GM18505 (cell line): Measurements from ENCODE around the gene GAS7.
"Not testable (repeated sequence)": the region's sequence is repeated elsewhere in the genome, so short reads cannot be mapped to it uniquely, and the experiment has no call there.

Source experiments
- ATAC-seq: cut with Tn5 transposase; IDR thresholded peaks from one replicate; pipeline ENCODE4 v1.9.1; 2021; ENCODE audit not compliant: unreplicated experiment
- POLR2A ChIP-seq: IDR thresholded peaks from 4 replicates; pipeline ENCODE4 v1.6.1; 2011; ENCODE audit warnings: borderline replicate concordance; ENCODE audit not compliant: insufficient read depth, insufficient read length; ENCODE audit errors: extremely low read depth

The GAS7 gene

GRCh38 chr17:9925457-9925856 lies 272.9 kb downstream of the GAS7 start:
- no peak for ATAC-seq

GRCh38 chr17:9924735-9925191 lies 273.6 kb downstream of the GAS7 start:
- no peak for TF ChIP-seq POLR2A
- no peak for ATAC-seq

More at GRCh38 chr17:9925457-9925856, 272.9 kb downstream of the GAS7 start:
- TF ChIP-seq POLR2A, result no peak

- TF ChIP-seq POLR2A, result no peak
- no peak for ATAC-seq
Measured at GRCh38 chr17:9922012-9922848, 276.2 kb downstream of the GAS7 start.

GRCh38 chr17:9921216-9921615 lies 277.2 kb downstream of the GAS7 start:
- not testable (repeated sequence) for ATAC-seq

GRCh38 chr17:9918804-9919352 lies 279.5 kb downstream of the GAS7 start:
- ATAC-seq, result no peak
- no peak for TF ChIP-seq POLR2A

GRCh38 chr17:9918352-9918751 lies 280.1 kb downstream of the GAS7 start:
- ATAC-seq, result no peak

GRCh38 chr17:9917801-9918200 lies 280.6 kb downstream of the GAS7 start:
- TF ChIP-seq POLR2A, result no peak
- ATAC-seq, result no peak

More at GRCh38 chr17:9918352-9918751, 280.1 kb downstream of the GAS7 start:
- no peak for TF ChIP-seq POLR2A

GRCh38 chr17:9917131-9917530 lies 281.3 kb downstream of the GAS7 start:
- TF ChIP-seq POLR2A, result no peak
- ATAC-seq, result no peak

GRCh38 chr17:9916108-9916507 lies 282.3 kb downstream of the GAS7 start:
- TF ChIP-seq POLR2A, result no peak
- ATAC-seq, result no peak

GRCh38 chr17:9913476-9913875 lies 284.9 kb downstream of the GAS7 start:
- TF ChIP-seq POLR2A, result no peak

GRCh38 chr17:9912121-9913099 lies 286.0 kb downstream of the GAS7 start:
- ATAC-seq, result no peak
- TF ChIP-seq POLR2A, result no peak

More at GRCh38 chr17:9913476-9913875, 284.9 kb downstream of the GAS7 start:
- ATAC-seq, result no peak

GRCh38 chr17:9911089-9911488 lies 287.3 kb downstream of the GAS7 start:
- no peak for ATAC-seq
- no peak for TF ChIP-seq POLR2A

- no peak for TF ChIP-seq POLR2A
- ATAC-seq, result no peak
Measured at GRCh38 chr17:9908649-9909042, 289.8 kb downstream of the GAS7 start.

- no peak for ATAC-seq
- TF ChIP-seq POLR2A, result no peak
Measured at GRCh38 chr17:9907883-9908648, 290.3 kb downstream of the GAS7 start.
